HAP-1 (cell line): ENCODE results near the gene P2RY6.

ENCODE experiments used
- DNase-seq, 2 experiments: peaks; one replicate each; pipeline ENCODE4 v3.0.0-alpha.2; 2016 to 2020; ENCODE audit warnings: low spot score in 2 of 2
- H3K27me3 ChIP-seq: fragments of 250-450 bp; sonication (Bioruptor Pico); 2 replicates; pipeline ENCODE4 v1.5.1; 2020; ENCODE audit warnings: low read depth, mild to moderate bottlenecking, moderate library complexity
- H3K36me3 ChIP-seq: fragments of 250-450 bp; sonication (Bioruptor Pico); replicated peaks from 2 replicates; pipeline ENCODE4 v1.5.1; 2020; ENCODE audit warnings: mild to moderate bottlenecking
- H3K4me1 ChIP-seq: fragments of 250-450 bp; sonication (Bioruptor Pico); 2 replicates; pipeline ENCODE4 v1.5.1; 2020; ENCODE audit warnings: mild to moderate bottlenecking
- H3K4me3 ChIP-seq: fragments of 250-450 bp; sonication (Bioruptor Pico); 2 replicates; pipeline ENCODE4 v1.5.1; 2020; ENCODE audit warnings: mild to moderate bottlenecking, moderate library complexity
- H3K9me3 ChIP-seq: fragments of 250-450 bp; sonication (Bioruptor Pico); 2 replicates; pipeline ENCODE4 v1.5.1; 2020; ENCODE audit warnings: mild to moderate bottlenecking, moderate library complexity
- in situ Hi-C: fragments of 300-500 bp; cut with MboI; formaldehyde crosslinking; loops from 3 replicates; pipeline ENCODE4 v1.14.3; 2020; ENCODE audit warnings: low sequenced_read_pairs, inconsistent platforms, mixed read lengths

The P2RY6 gene

GRCh38 chr11:73287400-73288101, 15.4 kb downstream of the P2RY6 start:
- DNase-seq: no peak
- no peak overlapping the region for H3K4me3 ChIP-seq
- no peaks in the 10 kb centered on the region for H3K27me3 ChIP-seq
- peaks cover 3% of the 10 kb centered on the region for H3K4me1 ChIP-seq
- in situ Hi-C loops: no loop called here
- no peaks in the 10 kb centered on the region for H3K9me3 ChIP-seq
- H3K36me3 ChIP-seq: no peaks in the 10 kb centered on the region; the same call in 1 of the 2 replicates

DNA sequence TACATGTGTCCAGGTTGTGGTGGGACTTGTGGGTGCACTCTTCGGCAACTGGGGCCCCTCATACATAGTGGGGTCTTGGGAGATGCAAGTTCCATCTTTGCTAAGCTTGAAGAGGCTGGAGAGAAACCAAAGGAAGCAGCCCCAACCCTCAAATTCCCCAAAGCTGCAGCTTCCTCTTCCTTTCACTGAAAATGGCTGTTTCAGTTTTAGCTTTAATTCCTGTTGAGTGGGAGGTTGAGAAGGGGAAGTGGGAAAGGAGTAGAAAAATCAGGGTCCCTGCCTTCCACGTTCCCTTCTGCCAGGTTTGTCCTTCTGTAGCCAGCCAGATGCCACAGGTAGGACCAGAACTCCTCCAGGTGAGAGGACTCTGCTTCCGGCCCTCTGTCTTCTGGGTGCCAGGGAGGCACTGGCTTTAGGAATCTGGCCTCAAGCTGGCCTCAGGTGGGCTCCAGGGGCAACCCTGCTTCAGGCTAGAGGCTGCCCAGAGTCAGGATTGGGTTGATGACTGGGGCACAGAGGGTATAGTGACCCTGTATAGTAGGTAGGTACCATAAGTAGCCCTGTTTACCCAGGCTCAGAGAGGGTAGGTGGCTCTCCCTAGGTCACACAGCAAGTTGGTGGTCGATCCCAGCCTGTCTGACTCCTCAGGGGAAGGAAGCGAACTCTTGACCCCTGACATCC, 16.2 kb downstream of the P2RY6 start:
- Histone ChIP-seq H3K4me3 (no peak overlapping the region), H3K4me1 (peaks cover 3% of the 10 kb centered on the region), H3K9me3 (no peaks in the 10 kb centered on the region), H3K27me3 (no peaks in the 10 kb centered on the region), H3K36me3 (no peaks in the 10 kb centered on the region; the same call in 1 of the 2 replicates)
- DNase-seq: no peak
- in situ Hi-C loops: no loop called here

- no peak overlapping the region for H3K4me3 ChIP-seq
- H3K36me3 ChIP-seq: no peaks in the 10 kb centered on the region; the same call in 1 of the 2 replicates
- H3K27me3 ChIP-seq: no peaks in the 10 kb centered on the region
- H3K4me1 ChIP-seq: peaks cover 3% of the 10 kb centered on the region
- no peaks in the 10 kb centered on the region for H3K9me3 ChIP-seq
- DNase-seq: peak; percentile 35 to 81
- in situ Hi-C loops: no loop called here
Measured at GRCh38 chr11:73288873-73289707, 17.0 kb downstream of the P2RY6 start.

GRCh38 chr11:73290536-73290935, 18.4 kb downstream of the P2RY6 start:
- Histone ChIP-seq H3K36me3 (no peaks in the 10 kb centered on the region; the same call in 1 of the 2 replicates), H3K4me1 (peaks cover 3% of the 10 kb centered on the region), H3K27me3 (no peaks in the 10 kb centered on the region; the same call in 1 of the 2 replicates), H3K4me3 (no peak overlapping the region), H3K9me3 (no peaks in the 10 kb centered on the region)
- in situ Hi-C loops: no loop called here
- no peak for DNase-seq

DNA sequence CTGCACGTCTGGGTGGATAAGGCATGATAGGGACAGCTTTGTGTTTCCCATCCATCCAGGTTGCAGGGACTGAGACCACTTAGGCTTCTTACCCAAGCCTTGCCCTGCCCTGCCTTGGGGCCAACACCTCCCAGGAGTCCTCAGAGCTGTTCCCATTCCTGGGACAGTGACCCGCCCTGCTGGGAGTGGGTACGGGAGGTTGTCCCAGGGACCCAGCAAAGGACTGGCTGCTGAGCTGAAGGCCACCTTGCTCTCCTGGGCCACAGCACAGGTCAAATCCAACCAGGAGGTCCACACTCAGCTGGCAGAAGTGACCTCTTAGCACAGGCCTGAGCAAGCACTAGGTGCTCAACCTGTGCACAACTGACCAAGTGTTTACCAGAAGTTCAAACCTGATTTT, 19.1 kb downstream of the P2RY6 start:
- no peaks in the 10 kb centered on the region; the same call in 1 of the 2 replicates for H3K36me3 ChIP-seq
- H3K4me1 ChIP-seq: peaks cover 3% of the 10 kb centered on the region
- in situ Hi-C loops: no loop called here
- no peaks in the 10 kb centered on the region; the same call in 1 of the 2 replicates for H3K27me3 ChIP-seq
- no peaks in the 10 kb centered on the region for H3K9me3 ChIP-seq
- no peak overlapping the region for H3K4me3 ChIP-seq
- no peak for DNase-seq

GRCh38 chr11:73291781-73292524, 19.8 kb downstream of the P2RY6 start:
- Histone ChIP-seq H3K36me3 (no peaks in the 10 kb centered on the region; the same call in 1 of the 2 replicates), H3K4me3 (no peak overlapping the region), H3K4me1 (peaks cover 3% of the 10 kb centered on the region), H3K27me3 (no peaks in the 10 kb centered on the region; the same call in 1 of the 2 replicates), H3K9me3 (no peaks in the 10 kb centered on the region)
- DNase-seq: no peak
- in situ Hi-C loops: no loop called here

DNA sequence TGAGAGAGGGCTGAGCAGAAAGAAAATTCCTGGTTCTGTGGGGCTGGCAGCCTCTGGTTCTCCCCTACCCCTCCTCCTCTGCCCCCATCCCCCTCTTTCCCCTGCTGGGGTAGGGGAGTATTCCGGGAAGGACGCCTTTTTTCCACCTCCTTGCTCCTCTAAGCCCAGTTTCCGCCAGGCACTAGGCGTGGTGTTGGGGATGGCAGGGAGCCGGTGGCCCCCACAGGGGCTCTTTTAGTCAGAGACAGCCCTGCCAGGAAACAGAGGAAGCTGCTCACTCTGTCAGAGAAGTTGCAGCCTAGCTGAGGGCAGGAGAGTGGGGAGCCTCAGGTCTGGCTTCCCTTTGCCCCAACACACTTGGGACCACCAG, 20.4 kb downstream of the P2RY6 start:
- no peaks in the 10 kb centered on the region; the same call in 1 of the 2 replicates for H3K36me3 ChIP-seq
- no peaks in the 10 kb centered on the region; the same call in 1 of the 2 replicates for H3K27me3 ChIP-seq
- H3K9me3 ChIP-seq: no peaks in the 10 kb centered on the region
- no peak for DNase-seq
- no peak overlapping the region for H3K4me3 ChIP-seq
- in situ Hi-C loops: no loop called here
- H3K4me1 ChIP-seq: peaks cover 3% of the 10 kb centered on the region

GRCh38 chr11:73293356-73293936, 21.3 kb downstream of the P2RY6 start:
- H3K27me3 ChIP-seq: no peaks in the 10 kb centered on the region; the same call in 1 of the 2 replicates
- DNase-seq: no peak
- no peaks in the 10 kb centered on the region; the same call in 1 of the 2 replicates for H3K36me3 ChIP-seq
- no peak overlapping the region for H3K4me3 ChIP-seq
- peaks cover 3% of the 10 kb centered on the region for H3K4me1 ChIP-seq
- in situ Hi-C loops: no loop called here
- no peaks in the 10 kb centered on the region for H3K9me3 ChIP-seq

- H3K27me3 ChIP-seq: no peaks in the 10 kb centered on the region; the same call in 1 of the 2 replicates
- in situ Hi-C loops: no loop called here
- H3K4me3 ChIP-seq: no peak overlapping the region
- no peak for DNase-seq
- no peaks in the 10 kb centered on the region for H3K4me1 ChIP-seq
- H3K36me3 ChIP-seq: no peaks in the 10 kb centered on the region
- H3K9me3 ChIP-seq: no peaks in the 10 kb centered on the region
Measured at GRCh38 chr11:73294604-73295003, 22.5 kb downstream of the P2RY6 start.

GRCh38 chr11:73295241-73295995, 23.3 kb downstream of the P2RY6 start:
- no peaks in the 10 kb centered on the region for H3K36me3 ChIP-seq
- H3K4me1 ChIP-seq: no peaks in the 10 kb centered on the region
- H3K4me3 ChIP-seq: no peak overlapping the region
- DNase-seq: peak; percentile 52 to 89
- H3K9me3 ChIP-seq: no peaks in the 10 kb centered on the region
- H3K27me3 ChIP-seq: no peaks in the 10 kb centered on the region; the same call in 1 of the 2 replicates
- in situ Hi-C loops: no loop called here

DNA sequence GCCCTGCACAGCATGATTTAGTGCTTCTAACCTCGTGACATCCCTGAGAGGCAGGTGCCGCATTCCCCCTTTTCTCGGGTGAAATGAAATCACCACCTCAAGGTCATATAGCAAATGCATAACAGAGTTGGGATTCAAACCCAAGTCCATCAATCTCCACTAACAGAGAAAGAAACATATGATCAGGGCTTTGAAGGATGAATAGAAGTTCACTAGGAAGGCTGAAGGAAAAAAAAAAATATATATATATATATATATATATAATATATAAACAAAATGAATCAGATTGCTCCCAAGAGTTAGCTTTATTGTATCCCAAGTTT, 23.8 kb downstream of the P2RY6 start:
- in situ Hi-C loops: no loop called here
- Histone ChIP-seq H3K9me3 (no peaks in the 10 kb centered on the region), H3K4me1 (no peaks in the 10 kb centered on the region), H3K4me3 (no peak overlapping the region), H3K27me3 (no peaks in the 10 kb centered on the region; the same call in 1 of the 2 replicates), H3K36me3 (no peaks in the 10 kb centered on the region)
- no peak for DNase-seq

GRCh38 chr11:73296501-73297230, 24.5 kb downstream of the P2RY6 start:
- in situ Hi-C loops: no loop called here
- H3K27me3 ChIP-seq: no peaks in the 10 kb centered on the region; the same call in 1 of the 2 replicates

More at GRCh38 chr11:73296501-73297230, 24.5 kb downstream of the P2RY6 start:
- Histone ChIP-seq H3K36me3 (no peaks in the 10 kb centered on the region), H3K4me3 (no peak overlapping the region), H3K4me1 (no peaks in the 10 kb centered on the region), H3K9me3 (no peaks in the 10 kb centered on the region)
- DNase-seq: no peak
